H9 (cell line): ENCODE data around the gene LTBP4. TPM values are rescaled to one million over a fixed set of nuclear protein-coding genes. Genes with fewer than 3 reads are reported as not detected.

Source experiments
- DNase-seq: peaks from one replicate; pipeline ENCODE4 v3.0.0-alpha.2; 2017
- H2AFZ ChIP-seq: one replicate; pipeline ENCODE4 v1.6.1; 2013; ENCODE audit warnings: mild to moderate bottlenecking, low read length, control low read depth, moderate library complexity
- H2AK5ac ChIP-seq: 2 replicates; pipeline ENCODE4 v1.6.1; 2013; ENCODE audit warnings: low read length, control low read depth, mixed read lengths; ENCODE audit not compliant: insufficient read length
- H2BK120ac ChIP-seq: one replicate; pipeline ENCODE4 v1.6.1; 2013; ENCODE audit warnings: low read depth, mild to moderate bottlenecking, low read length, control low read depth, inconsistent platforms; ENCODE audit not compliant: poor library complexity, severe bottlenecking
- H2BK12ac ChIP-seq: 2 replicates; pipeline ENCODE4 v1.6.1; 2013; ENCODE audit warnings: low read length, control low read depth, mixed read lengths, low read depth; ENCODE audit not compliant: insufficient read length
- H2BK15ac ChIP-seq: 2 replicates; pipeline ENCODE4 v1.6.1; 2013; ENCODE audit warnings: low read depth, low read length, control low read depth
- H2BK20ac ChIP-seq: one replicate; pipeline ENCODE4 v1.6.1; 2013; ENCODE audit warnings: low read depth, mild to moderate bottlenecking, low read length, control low read depth, inconsistent platforms; ENCODE audit not compliant: poor library complexity, severe bottlenecking
- H2BK5ac ChIP-seq: 2 replicates; pipeline ENCODE4 v1.6.1; 2013; ENCODE audit warnings: low read length, control low read depth, mixed read lengths; ENCODE audit not compliant: insufficient read length
- H3K14ac ChIP-seq: 2 replicates; pipeline ENCODE4 v1.6.1; 2013; ENCODE audit warnings: low read length, control low read depth; ENCODE audit not compliant: insufficient read depth
- H3K18ac ChIP-seq: 2 replicates; pipeline ENCODE4 v1.6.1; 2013; ENCODE audit warnings: low read depth, mild to moderate bottlenecking, mixed read lengths, low read length, control low read depth; ENCODE audit not compliant: insufficient read length
- H3K23ac ChIP-seq: 2 replicates; pipeline ENCODE4 v1.6.1; 2013; ENCODE audit warnings: low read length, control low read depth, mixed read lengths, low read depth; ENCODE audit not compliant: insufficient read length
- H3K23me2 ChIP-seq: 2 replicates; pipeline ENCODE4 v1.6.1; 2013; ENCODE audit warnings: low read depth, mild to moderate bottlenecking, mixed read lengths, low read length, control low read depth; ENCODE audit not compliant: insufficient read length, poor library complexity, severe bottlenecking
- H3K27ac ChIP-seq: 2 replicates; pipeline ENCODE4 v1.5.1; 2013; ENCODE audit warnings: low read length, control low read depth, mixed read lengths, low read depth; ENCODE audit not compliant: insufficient read length
- H3K27me3 ChIP-seq: 2 replicates; pipeline ENCODE4 v1.6.1; 2013; ENCODE audit warnings: low read length, control low read depth, inconsistent platforms; ENCODE audit not compliant: insufficient read depth
- H3K4ac ChIP-seq: 2 replicates; pipeline ENCODE4 v1.6.1; 2013; ENCODE audit warnings: low read depth, mild to moderate bottlenecking, control low read depth, inconsistent platforms, low read length, moderate library complexity
- H3K4me1 ChIP-seq: 2 replicates; pipeline ENCODE4 v1.6.1; 2013; ENCODE audit warnings: low read length, control low read depth, inconsistent platforms; ENCODE audit not compliant: insufficient read depth
- H3K4me2 ChIP-seq: 2 replicates; pipeline ENCODE4 v1.6.1; 2013; ENCODE audit warnings: low read length, control low read depth, mixed read lengths; ENCODE audit not compliant: insufficient read length, insufficient read depth
- H3K56ac ChIP-seq: 2 replicates; pipeline ENCODE4 v1.6.1; 2013; ENCODE audit warnings: low read depth, mild to moderate bottlenecking, mixed read lengths, low read length, control low read depth; ENCODE audit not compliant: insufficient read length
- H3K79me1 ChIP-seq: 2 replicates; pipeline ENCODE4 v1.6.1; 2013; ENCODE audit warnings: low read depth, mild to moderate bottlenecking, moderate library complexity, low read length, control low read depth, inconsistent platforms; ENCODE audit not compliant: insufficient read depth, poor library complexity, severe bottlenecking
- H3K79me2 ChIP-seq: 2 replicates; pipeline ENCODE4 v1.6.1; 2013; ENCODE audit warnings: low read length, control low read depth, inconsistent platforms; ENCODE audit not compliant: insufficient read depth
- H3K9ac ChIP-seq: 2 replicates; pipeline ENCODE4 v1.6.1; 2013; ENCODE audit warnings: low read length, control low read depth, mixed read lengths; ENCODE audit not compliant: insufficient read length; ENCODE audit errors: extremely low read depth
- H3K9me3 ChIP-seq: one replicate; pipeline ENCODE4 v1.6.1; 2013; ENCODE audit warnings: low read depth, low read length, inconsistent platforms; ENCODE audit not compliant: control insufficient read depth
- H3T11ph ChIP-seq: one replicate; pipeline ENCODE4 v1.6.1; 2013; ENCODE audit warnings: mild to moderate bottlenecking, low read length, control low read depth, inconsistent platforms
- H4K20me1 ChIP-seq: one replicate; pipeline ENCODE4 v1.6.1; 2013; ENCODE audit not compliant: control insufficient read depth, insufficient read length, insufficient read depth
- H4K5ac ChIP-seq: 2 replicates; pipeline ENCODE4 v1.6.1; 2013; ENCODE audit warnings: low read depth, mild to moderate bottlenecking, mixed read lengths, low read length, control low read depth; ENCODE audit not compliant: insufficient read length
- H4K8ac ChIP-seq: replicated peaks from 2 replicates; pipeline ENCODE4 v1.6.1; 2013; ENCODE audit warnings: low read length, control low read depth, mixed read lengths, low read depth; ENCODE audit not compliant: insufficient read length
- H4K91ac ChIP-seq: 2 replicates; pipeline ENCODE4 v1.6.1; 2013; ENCODE audit warnings: low read depth, mild to moderate bottlenecking, moderate library complexity, mixed read lengths, low read length, control low read depth; ENCODE audit not compliant: insufficient read length
- H3K27ac Mint-ChIP-seq, 3 experiments: 2 replicates in 2 of 3; 3 replicates in 1 of 3; pipeline ENCODE4 v1.8.0; 2020 to 2021; ENCODE audit warnings: mixed read lengths in 3 of 3, mild to moderate bottlenecking in 1 of 3, moderate library complexity in 1 of 3
- H3K27me3 Mint-ChIP-seq: 2 replicates; pipeline ENCODE4 v1.8.0; 2021; ENCODE audit warnings: low read depth, mild to moderate bottlenecking, moderate library complexity, mixed read lengths
- H3K36me3 Mint-ChIP-seq, 3 experiments: 2 replicates in 2 of 3; 3 replicates in 1 of 3; pipeline ENCODE4 v1.8.0; 2020 to 2021; ENCODE audit warnings: low read depth in 3 of 3, mixed read lengths in 3 of 3; ENCODE audit not compliant: insufficient read depth in 1 of 3
- H3K4me1 Mint-ChIP-seq, 2 experiments: 2 replicates each; pipeline ENCODE4 v1.8.0; 2020; ENCODE audit warnings: mixed read lengths in 2 of 2
- H3K4me3 Mint-ChIP-seq, 2 experiments: 2 replicates in 1 of 2; 3 replicates in 1 of 2; pipeline ENCODE4 v1.8.0; 2020 to 2021; ENCODE audit warnings: mild to moderate bottlenecking in 2 of 2, mixed read lengths in 2 of 2, moderate library complexity in 1 of 2
- H3K9me3 Mint-ChIP-seq, 2 experiments: 2 replicates in 1 of 2; 3 replicates in 1 of 2; pipeline ENCODE4 v1.8.0; 2020; ENCODE audit warnings: mild to moderate bottlenecking in 2 of 2, mixed read lengths in 2 of 2, moderate library complexity in 1 of 2
- WGBS: extraction: QIAGEN DNeasy Blood & Tissue Kit; methylation state at CpG from one replicate; pipeline ENCODE4 v1.1.7; 2013; ENCODE audit warnings: missing lambda C conversion rate, low lambda C conversion rate, mixed read lengths; ENCODE audit not compliant: insufficient read length; ENCODE audit errors: extremely low coverage; 5-methylcytosine and 5-hydroxymethylcytosine counted together
- total RNA-seq: library from RNA; stranded (reverse); gene quantifications from 2 replicates; pipeline ENCODE4 v1.2.1, GENCODE V29; 2021
- TF ChIP-seq, protein P1 (sequence below): fragments of 200-600 bp; sonication (generic); conservative IDR thresholded peaks from 3 replicates; pipeline ENCODE4 v1.8.0; 2021; ENCODE audit warnings: antibody characterized with exemption, mild to moderate bottlenecking

Gene LTBP4
- total RNA-seq, 1 experiment from 2014 or later = 129 TPM

DNA sequence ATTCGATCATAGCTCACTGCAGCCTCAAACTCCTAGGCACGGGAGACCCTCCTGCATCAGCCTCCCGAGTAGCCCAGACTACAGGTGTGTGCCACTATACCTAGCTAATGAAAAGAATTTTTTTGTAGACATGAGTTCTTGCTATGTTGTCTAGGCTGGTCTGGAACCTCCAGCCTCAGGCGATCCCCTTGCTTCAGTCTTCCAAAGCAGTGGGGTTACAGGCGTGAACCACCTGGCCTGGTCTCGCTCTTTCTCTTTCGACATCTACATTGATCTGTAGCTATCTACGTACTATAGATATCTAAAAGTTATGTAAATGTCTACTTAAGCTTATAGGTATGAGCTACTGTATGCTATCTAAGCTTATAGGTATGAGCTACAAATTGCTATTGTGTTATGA, 56.9 kb downstream of the LTBP4 start:
- no peak overlapping the region for H4K5ac ChIP-seq
- H4K8ac ChIP-seq = no peak overlapping the region
- no peak overlapping the region for H2BK15ac ChIP-seq
- H3K4me2 ChIP-seq = no peak overlapping the region
- H3K56ac ChIP-seq = no peak overlapping the region
- H3K79me2 ChIP-seq = no peaks in the 10 kb centered on the region
- no peak overlapping the region; the same call in 1 of the 2 replicates for H3K14ac ChIP-seq
- Mint-ChIP-seq H3K9me3 (no peaks in the 10 kb centered on the region), H3K27ac (no peak overlapping the region), H3K27me3 (peaks cover 6% of the 10 kb centered on the region), H3K4me3 (no peak overlapping the region), H3K36me3 (no peaks in the 10 kb centered on the region), H3K4me1 (peaks cover 0 to 6% of the 10 kb centered on the region in 2 experiments; a peak in 2 of 4 replicates)
- H3K27me3 ChIP-seq = no peaks in the 10 kb centered on the region; the same call in 1 of the 2 replicates
- H4K20me1 ChIP-seq = no peaks in the 10 kb centered on the region
- H2BK20ac ChIP-seq = no peak overlapping the region
- no CpG with 5 or more reads among the region's 8 CpGs for WGBS
- H2BK5ac ChIP-seq = no peak overlapping the region
- H3K9me3 ChIP-seq = no peaks in the 10 kb centered on the region
- H3K4ac ChIP-seq = no peak overlapping the region
- H3K79me1 ChIP-seq = no peaks in the 10 kb centered on the region
- no peak overlapping the region for H2AFZ ChIP-seq
- H2BK120ac ChIP-seq = no peak overlapping the region
- no peak overlapping the region for H4K91ac ChIP-seq
- TF ChIP-seq, protein P1, sequence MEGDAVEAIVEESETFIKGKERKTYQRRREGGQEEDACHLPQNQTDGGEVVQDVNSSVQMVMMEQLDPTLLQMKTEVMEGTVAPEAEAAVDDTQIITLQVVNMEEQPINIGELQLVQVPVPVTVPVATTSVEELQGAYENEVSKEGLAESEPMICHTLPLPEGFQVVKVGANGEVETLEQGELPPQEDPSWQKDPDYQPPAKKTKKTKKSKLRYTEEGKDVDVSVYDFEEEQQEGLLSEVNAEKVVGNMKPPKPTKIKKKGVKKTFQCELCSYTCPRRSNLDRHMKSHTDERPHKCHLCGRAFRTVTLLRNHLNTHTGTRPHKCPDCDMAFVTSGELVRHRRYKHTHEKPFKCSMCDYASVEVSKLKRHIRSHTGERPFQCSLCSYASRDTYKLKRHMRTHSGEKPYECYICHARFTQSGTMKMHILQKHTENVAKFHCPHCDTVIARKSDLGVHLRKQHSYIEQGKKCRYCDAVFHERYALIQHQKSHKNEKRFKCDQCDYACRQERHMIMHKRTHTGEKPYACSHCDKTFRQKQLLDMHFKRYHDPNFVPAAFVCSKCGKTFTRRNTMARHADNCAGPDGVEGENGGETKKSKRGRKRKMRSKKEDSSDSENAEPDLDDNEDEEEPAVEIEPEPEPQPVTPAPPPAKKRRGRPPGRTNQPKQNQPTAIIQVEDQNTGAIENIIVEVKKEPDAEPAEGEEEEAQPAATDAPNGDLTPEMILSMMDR = no peak
- no peak overlapping the region for H2BK12ac ChIP-seq
- DNase-seq = no peak
- H3K23me2 ChIP-seq = no peaks in the 10 kb centered on the region
- H2AK5ac ChIP-seq = no peak overlapping the region
- H3K27ac ChIP-seq = no peak overlapping the region
- no peaks in the 10 kb centered on the region for H3K4me1 ChIP-seq
- no peak overlapping the region for H3T11ph ChIP-seq
- H3K18ac ChIP-seq = no peak overlapping the region
- no peak overlapping the region for H3K23ac ChIP-seq
- no peak overlapping the region for H3K9ac ChIP-seq
